AG04450 (cell line): ENCODE data around the gene PURB. TPM values are rescaled to one million over a fixed set of nuclear protein-coding genes. Genes with fewer than 3 reads are reported as not detected.
"Not testable (repeated sequence)": the region's sequence is repeated elsewhere in the genome, so short reads cannot be mapped to it uniquely, and the experiment has no call there.

ENCODE experiments used
- CTCF ChIA-PET: fragments of 300-600, 350-600 bp; formaldehyde crosslinking; extraction: SDS; loops from one replicate; lab custom pipeline; 2022; ENCODE audit warnings: antibody characterized with exemption, inconsistent platforms; lab: Charles Lee
- POLR2A ChIA-PET: fragments of 350-600 bp; formaldehyde crosslinking; extraction: SDS; loops from one replicate; lab custom pipeline; 2021; ENCODE audit warnings: antibody characterized with exemption, inconsistent platforms; lab: Yijun Ruan, JAX
- DNase-seq: peaks from one replicate; pipeline ENCODE4 v3.0.0-alpha.2; 2011; ENCODE audit warnings: low read depth, low spot score
- H3K27ac ChIP-seq: one replicate; pipeline ENCODE4 v1.5.1; 2012; ENCODE audit warnings: low read depth, low read length, control low read depth
- H3K27me3 ChIP-seq: one replicate; pipeline ENCODE4 v1.6.0; 2012; ENCODE audit warnings: low read length; ENCODE audit not compliant: control insufficient read depth, insufficient read depth
- H3K4me3 ChIP-seq: 2 replicates; pipeline ENCODE4 v1.5.1; 2011; ENCODE audit warnings: mild to moderate bottlenecking, low read depth, low read length, control low read depth
- H3K9me3 ChIP-seq: 2 replicates; pipeline ENCODE4 v1.5.1; 2012; ENCODE audit warnings: low read length; ENCODE audit not compliant: control insufficient read depth, insufficient read depth
- polyA plus RNA-seq: library from polyadenylated mRNA; depleted of rRNA; stranded (reverse); fragments of >200 nt; gene quantifications from 2 replicates; pipeline ENCODE4 v1.2.3, GENCODE V29; 2011
- TF ChIP-seq, protein P1 (sequence below): IDR thresholded peaks from 2 replicates; pipeline ENCODE4 v1.5.1; 2011; ENCODE audit warnings: low read depth, low read length, control low read depth, inconsistent platforms

PURB gene
- polyA plus RNA-seq, 1 experiment, result 7.6 TPM

DNA sequence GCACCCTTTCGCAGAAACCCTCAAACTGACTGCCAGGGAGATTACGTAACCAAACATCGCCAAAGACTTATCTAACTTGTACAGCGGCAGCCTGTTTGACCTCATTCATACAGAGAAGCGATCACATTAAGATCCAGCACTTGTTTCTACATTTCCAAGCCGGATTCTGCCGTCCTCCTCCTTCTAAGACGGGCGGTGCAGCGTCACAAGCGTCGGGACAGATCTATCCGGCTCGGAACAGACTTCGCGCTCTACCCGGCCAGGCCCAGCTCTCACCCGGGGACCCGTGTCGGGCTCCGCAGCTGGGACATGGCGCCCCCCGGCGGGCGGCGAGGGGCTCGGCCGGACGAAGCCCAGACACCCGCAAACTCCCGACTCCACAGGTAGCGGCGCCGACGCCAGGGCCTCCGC lies 37.8 kb downstream of the PURB start:
- TF ChIP-seq, protein P1, sequence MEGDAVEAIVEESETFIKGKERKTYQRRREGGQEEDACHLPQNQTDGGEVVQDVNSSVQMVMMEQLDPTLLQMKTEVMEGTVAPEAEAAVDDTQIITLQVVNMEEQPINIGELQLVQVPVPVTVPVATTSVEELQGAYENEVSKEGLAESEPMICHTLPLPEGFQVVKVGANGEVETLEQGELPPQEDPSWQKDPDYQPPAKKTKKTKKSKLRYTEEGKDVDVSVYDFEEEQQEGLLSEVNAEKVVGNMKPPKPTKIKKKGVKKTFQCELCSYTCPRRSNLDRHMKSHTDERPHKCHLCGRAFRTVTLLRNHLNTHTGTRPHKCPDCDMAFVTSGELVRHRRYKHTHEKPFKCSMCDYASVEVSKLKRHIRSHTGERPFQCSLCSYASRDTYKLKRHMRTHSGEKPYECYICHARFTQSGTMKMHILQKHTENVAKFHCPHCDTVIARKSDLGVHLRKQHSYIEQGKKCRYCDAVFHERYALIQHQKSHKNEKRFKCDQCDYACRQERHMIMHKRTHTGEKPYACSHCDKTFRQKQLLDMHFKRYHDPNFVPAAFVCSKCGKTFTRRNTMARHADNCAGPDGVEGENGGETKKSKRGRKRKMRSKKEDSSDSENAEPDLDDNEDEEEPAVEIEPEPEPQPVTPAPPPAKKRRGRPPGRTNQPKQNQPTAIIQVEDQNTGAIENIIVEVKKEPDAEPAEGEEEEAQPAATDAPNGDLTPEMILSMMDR, result peak; percentile 82
- CTCF ChIA-PET, result interaction anchor here (0.5 to 1.7 kb wide), 10 partner anchors 31 to 288 kb away, joined by 3 to 10 read pairs (median 4); no protein-coding TSS in a partner anchor
- Histone ChIP-seq H3K27ac (peak overlapping the region; percentile 77), H3K9me3 (no peaks in the 10 kb centered on the region), H3K27me3 (no peaks in the 10 kb centered on the region), H3K4me3 (peak overlapping the region; percentile 80)
- DNase-seq, result peak; percentile 53
- POLR2A ChIA-PET, result interaction anchor here (0.7 to 1.9 kb wide), 11 partner anchors 19 to 273 kb away, joined by 3 to 6 read pairs (median 3); partner anchors contain the start of genes DDX56, PURB, TBRG4 and TMED4

DNA sequence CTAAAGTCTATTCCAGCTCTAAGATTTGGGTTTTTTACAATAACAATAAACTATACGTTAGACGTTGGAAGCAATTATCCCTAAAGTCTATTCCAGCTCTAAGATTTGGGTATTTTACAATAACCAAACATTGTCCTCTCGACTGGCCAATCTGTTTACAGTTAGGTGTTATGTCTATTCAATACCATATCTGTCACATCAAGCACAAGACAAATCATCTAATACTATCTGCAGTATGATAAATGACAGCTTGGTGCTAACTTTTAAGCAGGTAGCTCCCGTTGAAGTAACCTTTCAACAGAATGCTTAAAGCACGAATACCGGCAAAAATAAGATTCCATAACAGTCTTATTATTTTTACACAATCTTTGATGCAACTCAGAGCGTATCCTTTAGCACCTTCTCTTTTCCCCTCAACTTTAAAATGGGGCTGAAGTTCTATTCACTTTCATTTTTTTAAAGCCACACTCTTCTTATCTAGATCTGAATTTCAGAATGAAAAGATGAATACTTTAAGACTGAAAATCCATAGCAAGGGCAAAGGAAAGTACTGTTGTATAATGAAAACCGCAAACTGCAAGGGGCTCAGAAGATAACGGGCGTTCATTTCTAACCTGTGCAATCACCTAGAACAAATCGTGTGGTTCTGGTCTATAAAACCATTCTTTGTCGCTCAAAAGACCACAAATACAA lies 38.4 kb downstream of the PURB start:
- Histone ChIP-seq H3K9me3 (no peaks in the 10 kb centered on the region), H3K27ac (peak overlapping the region; percentile 77), H3K4me3 (peak overlapping the region; percentile 80), H3K27me3 (no peaks in the 10 kb centered on the region)
- POLR2A ChIA-PET, result interaction anchor here (0.6 to 1.9 kb wide), 13 partner anchors 9 to 273 kb away, joined by 3 to 6 read pairs (median 3); partner anchors contain the start of genes DDX56, PURB and TMED4
- no peak for DNase-seq
- CTCF ChIA-PET, result interaction anchor here (0.5 to 2.3 kb wide), 17 partner anchors 11 to 289 kb away, joined by 3 to 10 read pairs (median 4); no protein-coding TSS in a partner anchor
- TF ChIP-seq, protein P1, result no peak

DNA sequence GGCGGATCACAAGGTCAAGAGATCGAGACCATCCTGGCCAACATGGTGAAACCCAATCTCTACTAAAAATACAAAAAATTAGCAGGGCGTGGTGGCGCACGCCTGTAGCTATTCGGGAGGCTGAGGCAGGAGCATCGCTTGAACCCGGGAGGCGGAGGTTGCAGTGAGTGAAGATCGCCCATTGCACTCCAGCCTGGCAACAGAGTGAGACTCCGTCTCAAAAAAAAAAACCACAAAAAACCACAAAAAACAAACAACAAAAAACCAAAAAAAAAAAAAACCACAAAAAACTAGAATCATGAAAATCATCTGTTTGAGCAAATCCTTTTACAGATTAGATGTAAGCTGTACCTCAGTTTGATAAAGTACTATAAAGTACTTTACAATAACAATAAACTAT lies 38.9 kb downstream of the PURB start:
- not testable (repeated sequence) for H3K27me3 ChIP-seq, DNase-seq, H3K27ac ChIP-seq, H3K9me3 ChIP-seq
- POLR2A ChIA-PET, result interaction anchor here (0.6 to 1.0 kb wide), 4 partner anchors 10 to 281 kb away, joined by 3 to 4 read pairs (median 4); partner anchors contain the start of gene PURB
- CTCF ChIA-PET, result interaction anchor here (0.6 to 2.3 kb wide), 11 partner anchors 11 to 274 kb away, joined by 3 to 10 read pairs (median 3); no protein-coding TSS in a partner anchor
- H3K4me3 ChIP-seq, result peak overlapping the region; percentile 80

DNA sequence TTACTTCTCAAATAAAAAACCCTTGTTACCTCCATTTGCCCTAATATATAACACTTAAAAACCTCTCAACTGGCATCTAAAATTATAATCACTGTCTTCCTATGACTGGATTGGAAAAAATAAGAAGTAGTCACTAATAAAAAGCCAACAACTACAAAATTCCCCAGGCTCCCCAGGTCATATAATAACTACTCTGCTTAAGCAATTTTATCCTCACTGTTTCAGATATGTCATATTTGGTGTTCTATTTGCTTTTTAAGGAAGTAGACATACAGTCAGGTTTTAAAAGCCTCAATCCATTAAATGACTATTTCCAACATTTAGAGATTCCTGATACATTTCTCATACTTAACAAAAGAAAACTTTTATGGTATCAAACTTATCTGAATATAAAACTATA lies 39.9 kb downstream of the PURB start:
- DNase-seq, result no peak
- ChIA-PET POLR2A (interaction anchor here (0.7 kb wide), 1 partner anchor 239 kb away, joined by 3 read pairs; the partner anchor contains the start of gene OGDH), CTCF (interaction anchor here (1.1 to 2.3 kb wide), 3 partner anchors 37 to 273 kb away, joined by 3 to 8 read pairs (median 4); no protein-coding TSS in a partner anchor)
- Histone ChIP-seq H3K9me3 (no peaks in the 10 kb centered on the region), H3K27ac (no peak overlapping the region), H3K27me3 (no peaks in the 10 kb centered on the region), H3K4me3 (no peak overlapping the region)
- TF ChIP-seq, protein P1, result no peak

DNA sequence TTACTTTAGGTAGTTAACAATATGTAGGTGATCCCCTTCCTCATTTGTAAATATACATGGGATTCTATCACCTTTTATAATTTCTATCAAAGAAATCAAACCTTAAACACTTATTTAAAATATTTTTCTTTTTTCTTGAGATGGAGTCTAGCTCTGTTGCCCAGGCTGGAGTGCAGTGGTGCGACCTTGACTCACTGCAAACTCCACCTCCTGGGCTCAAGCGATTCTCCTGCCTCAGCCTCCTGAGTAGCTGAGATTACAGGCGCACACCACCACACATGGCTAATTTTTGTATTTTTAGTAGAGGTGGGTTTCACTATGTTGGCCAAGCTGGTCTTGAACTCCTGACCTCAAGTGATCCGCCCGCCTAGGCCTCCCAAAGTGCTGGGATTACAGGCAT lies 41.9 kb downstream of the PURB start:
- not testable (repeated sequence) for H3K4me3 ChIP-seq, H3K9me3 ChIP-seq, DNase-seq, H3K27me3 ChIP-seq, H3K27ac ChIP-seq
- ChIA-PET POLR2A (interaction anchor here (0.7 kb wide), 1 partner anchor 261 kb away, joined by 3 read pairs; no protein-coding TSS in a partner anchor), CTCF (interaction anchor here (1.6 kb wide), 1 partner anchor 8 kb away, joined by 4 read pairs; no protein-coding TSS in a partner anchor)

DNA sequence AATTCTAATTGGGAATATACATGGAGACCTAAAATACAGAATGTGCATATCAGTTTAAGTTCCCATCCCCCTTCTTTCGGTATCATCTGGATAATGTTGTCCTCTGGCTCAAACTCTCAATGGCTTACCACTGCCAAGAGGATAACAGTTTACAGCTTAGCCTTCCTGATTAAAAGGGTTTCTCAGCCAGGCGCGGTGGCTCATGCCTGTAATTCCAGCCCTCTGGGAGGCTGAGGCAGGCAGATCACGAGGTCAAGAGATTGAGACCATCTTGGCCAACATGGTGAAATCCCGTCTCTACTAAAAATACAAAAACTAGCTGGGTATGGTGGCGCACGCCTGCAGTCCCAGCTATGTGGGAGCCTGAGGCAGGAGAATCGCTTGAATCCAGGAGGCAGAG lies 42.7 kb downstream of the PURB start:
- CTCF ChIA-PET, result interaction anchor here (0.6 kb wide), 1 partner anchor 8 kb away, joined by 4 read pairs; no protein-coding TSS in a partner anchor
- POLR2A ChIA-PET, DNase-seq: not testable (repeated sequence)

More for the DNA sequence above, 42.7 kb downstream of the PURB start:
- not testable (repeated sequence) for H3K27me3 ChIP-seq, H3K9me3 ChIP-seq, H3K27ac ChIP-seq, H3K4me3 ChIP-seq
